NCI-H1417 treated with DMSO at 0.1 percent for 48 hours (cell line): ENCODE results near the gene COL4A2.
"Not testable (repeated sequence)": the region's sequence is repeated elsewhere in the genome, so short reads cannot be mapped to it uniquely, and the experiment has no call there.

Experiments used
- DNase-seq: peaks from one replicate; lab custom pipeline; 2025; lab: John Stamatoyannopoulos, UW

The COL4A2 gene

DNA sequence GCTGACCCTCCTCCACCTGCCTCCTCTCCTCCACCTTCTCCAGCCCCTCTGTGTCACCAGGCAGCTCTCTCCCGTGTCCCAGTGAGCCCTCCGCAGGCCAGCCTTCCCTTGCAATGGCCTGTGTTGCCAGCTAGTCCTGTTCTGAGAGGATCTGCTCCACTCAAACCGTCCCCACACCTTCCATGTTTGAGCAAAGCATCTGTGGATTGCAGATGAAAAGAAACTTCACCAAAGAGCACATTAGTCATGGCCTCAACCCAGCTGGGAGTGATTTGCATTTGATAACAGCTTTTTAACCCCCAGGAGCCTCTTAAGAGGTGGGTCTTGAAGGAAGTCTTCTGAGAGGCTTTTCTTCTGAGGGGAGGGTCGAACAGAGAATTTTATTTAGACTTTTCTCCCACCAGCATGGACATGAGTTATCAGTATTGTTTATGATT lies 72.8 kb downstream of the COL4A2 start:
- DNase-seq, result no peak

DNA sequence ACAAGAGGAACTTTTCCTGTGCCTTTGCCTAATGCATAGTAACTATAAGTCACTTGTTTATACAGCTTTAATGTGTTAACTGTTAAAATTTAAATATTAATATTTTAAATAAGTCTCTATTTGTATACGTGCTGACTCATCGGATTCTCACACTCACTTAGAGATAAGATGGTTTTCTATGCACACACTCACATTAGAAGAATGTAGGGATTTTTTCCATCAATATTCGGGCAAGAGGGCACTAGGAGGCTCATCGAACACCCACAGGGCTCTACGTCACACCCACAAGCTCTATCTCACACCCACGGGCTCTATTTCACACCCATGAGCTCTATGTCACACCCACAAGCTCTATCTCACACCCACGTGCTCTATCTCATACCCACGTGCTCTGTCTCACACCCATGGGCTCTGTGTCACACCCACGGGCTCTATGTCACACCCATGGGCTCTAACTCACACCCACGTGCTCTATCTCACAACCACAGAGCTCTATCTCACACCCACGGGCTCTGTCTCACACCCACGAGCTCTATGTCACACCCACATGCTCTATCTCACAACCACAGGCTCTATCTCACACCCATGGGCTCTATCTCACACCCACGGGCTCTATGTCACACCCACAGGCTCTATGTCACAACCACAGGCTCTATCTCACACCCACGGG lies 73.4 kb downstream of the COL4A2 start:
- DNase-seq, result no peak

DNA sequence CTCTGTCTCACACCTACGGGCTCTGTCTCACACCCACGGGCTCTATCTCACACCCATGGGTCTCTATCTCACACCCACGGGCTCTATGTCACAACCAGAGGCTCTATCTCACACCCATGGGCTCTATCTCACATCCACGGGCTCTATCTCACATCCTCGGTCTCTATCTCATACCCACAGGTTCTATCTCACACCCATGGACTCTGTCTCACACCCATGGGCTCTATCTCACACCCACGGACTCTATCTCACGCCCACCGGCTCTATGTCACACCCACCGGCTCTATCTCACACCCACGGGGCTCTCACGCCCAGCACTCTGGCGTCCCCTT lies 73.9 kb downstream of the COL4A2 start:
- DNase-seq, result no peak

GRCh38 chr13:110382229-110382628 lies 75.1 kb downstream of the COL4A2 start:
- no peak for DNase-seq

DNA sequence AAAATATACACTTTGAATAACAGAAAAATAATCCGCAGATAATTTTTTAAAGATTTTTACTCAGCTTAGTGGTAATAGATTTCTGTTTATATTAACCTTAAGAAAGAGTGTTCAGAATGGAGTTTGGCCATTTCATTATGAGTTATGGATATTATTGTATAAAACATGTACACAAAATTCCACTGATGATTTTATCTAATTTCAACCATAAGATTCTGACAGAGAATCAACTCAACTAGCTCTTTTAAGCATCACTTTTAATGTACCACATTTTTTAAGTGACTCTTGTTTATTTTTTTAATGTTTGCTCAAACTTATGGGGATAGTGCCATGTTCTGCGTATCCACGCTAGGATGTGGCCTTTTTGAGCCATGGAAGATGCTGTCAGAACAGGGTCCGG lies 75.7 kb downstream of the COL4A2 start:
- no peak for DNase-seq

DNA sequence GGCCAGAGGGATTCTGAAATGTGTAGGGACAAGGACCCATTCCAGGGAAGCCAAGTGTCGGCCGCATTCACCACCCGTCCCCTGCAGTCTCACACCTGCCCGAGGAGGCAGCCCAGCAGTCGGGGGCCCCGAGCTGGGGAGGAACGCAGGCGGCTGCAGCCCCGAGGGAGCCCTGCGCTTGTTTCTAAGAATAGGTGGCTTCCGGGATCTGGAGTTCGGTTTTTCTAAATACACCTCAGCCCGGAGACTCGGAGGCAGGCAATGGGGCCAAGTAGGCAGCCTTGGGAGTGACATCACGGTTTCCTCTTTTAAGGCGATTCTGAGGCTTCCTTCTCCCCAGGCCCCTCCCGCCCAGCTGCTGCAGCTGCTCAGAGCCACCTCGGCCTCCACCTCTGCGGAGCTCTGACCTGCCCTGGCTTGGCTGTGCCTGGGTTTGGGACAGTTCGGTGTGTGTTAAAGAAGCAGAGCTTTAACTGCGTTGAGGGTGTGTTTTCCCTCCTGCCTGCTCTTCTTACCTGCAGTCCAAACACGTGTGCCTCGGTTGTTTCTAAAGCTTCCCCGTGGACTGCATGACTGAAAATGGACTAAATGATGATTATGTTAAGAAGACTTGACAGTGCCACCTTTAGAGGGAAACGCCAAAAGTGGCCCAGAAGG lies 80.5 kb downstream of the COL4A2 start:
- DNase-seq, result no peak

- DNase-seq, result no peak
Observed at GRCh38 chr13:110388108-110388943, 81.2 kb downstream of the COL4A2 start.

- no peak for DNase-seq
Observed at GRCh38 chr13:110390567-110390966, 83.5 kb downstream of the COL4A2 start.

- no peak for DNase-seq
Observed at GRCh38 chr13:110391273-110391672, 84.2 kb downstream of the COL4A2 start.

GRCh38 chr13:110392510-110393240 lies 85.6 kb downstream of the COL4A2 start:
- no peak for DNase-seq

GRCh38 chr13:110393761-110394160 lies 86.7 kb downstream of the COL4A2 start:
- DNase-seq, result no peak

DNA sequence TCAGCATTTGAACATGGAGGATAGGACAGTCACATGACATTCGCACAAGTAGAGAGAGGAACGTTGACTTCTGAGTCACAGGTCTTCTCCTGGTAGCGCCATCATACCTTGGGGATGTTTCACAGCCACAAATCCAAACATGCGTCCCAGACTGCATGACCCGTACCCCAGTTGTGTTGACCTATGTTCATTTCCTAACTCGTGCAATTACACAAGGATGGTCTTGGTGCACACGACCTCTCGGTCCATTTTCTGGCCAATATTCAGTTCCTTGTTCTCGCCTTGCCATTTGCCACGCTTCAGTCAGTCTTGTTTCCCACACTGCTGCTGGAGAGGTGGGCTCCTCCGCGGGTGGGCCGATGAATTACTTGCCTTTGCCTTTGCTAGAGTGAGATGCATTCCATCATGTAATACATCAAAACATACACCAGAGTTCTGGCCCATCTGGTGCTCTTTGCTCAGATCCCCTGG lies 87.3 kb downstream of the COL4A2 start:
- no peak for DNase-seq

DNA sequence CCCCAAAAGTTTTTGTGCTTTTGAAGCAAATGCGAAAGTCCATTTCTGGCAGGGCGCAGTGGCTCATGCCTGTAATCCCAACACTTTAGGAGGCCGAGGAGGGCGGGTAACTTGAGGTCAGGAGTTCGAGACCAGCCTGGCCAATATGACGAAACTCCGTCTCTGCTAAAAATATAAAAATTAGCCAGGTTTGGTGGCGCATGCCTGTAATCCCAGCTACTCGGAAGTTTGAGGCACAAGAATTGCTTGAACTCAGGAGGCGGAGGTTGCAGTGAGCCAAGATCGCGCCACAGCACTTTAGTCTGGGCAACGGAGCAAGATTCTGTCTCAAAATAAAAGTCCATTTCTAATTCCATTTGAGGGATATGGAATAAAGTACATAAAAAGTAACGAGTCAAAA lies 88.5 kb downstream of the COL4A2 start:
- not testable (repeated sequence) for DNase-seq

GRCh38 chr13:110396476-110396875 lies 89.4 kb downstream of the COL4A2 start:
- no peak for DNase-seq

GRCh38 chr13:110396913-110397381 lies 89.9 kb downstream of the COL4A2 start:
- no peak for DNase-seq

DNA sequence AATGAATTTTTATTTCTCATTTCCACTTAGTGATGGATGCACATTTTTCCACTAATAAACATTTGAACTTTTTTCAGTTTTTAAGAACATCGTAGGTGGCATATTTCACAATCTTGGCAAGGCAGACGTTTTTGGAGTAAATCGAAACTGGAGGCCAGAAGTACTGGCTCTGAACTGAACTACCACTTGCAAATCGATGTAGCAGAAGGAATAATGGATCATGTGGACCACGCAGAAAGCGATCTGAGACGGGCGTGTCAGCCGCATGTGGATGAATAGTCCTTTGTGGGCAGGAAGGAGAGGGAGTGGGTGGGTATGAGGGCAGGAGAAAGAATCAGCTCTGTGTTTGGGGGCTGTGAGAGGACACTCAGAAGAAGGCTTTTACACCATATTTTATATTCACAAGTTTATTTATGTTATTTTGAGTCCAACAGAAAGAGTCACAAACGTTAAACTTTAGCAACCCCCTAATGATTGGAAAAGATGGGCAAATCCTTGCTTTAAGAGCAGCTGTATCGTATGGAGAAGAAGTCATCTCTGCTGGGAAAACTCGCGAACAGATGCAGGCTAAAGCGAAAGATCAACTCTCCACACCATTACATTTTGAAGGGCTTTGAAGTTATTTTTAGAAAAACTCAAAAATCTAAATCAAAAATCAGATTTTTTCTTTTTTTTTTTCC lies 90.5 kb downstream of the COL4A2 start:
- no peak for DNase-seq

- DNase-seq, result no peak
Observed at GRCh38 chr13:110398564-110399507, 91.8 kb downstream of the COL4A2 start.

DNA sequence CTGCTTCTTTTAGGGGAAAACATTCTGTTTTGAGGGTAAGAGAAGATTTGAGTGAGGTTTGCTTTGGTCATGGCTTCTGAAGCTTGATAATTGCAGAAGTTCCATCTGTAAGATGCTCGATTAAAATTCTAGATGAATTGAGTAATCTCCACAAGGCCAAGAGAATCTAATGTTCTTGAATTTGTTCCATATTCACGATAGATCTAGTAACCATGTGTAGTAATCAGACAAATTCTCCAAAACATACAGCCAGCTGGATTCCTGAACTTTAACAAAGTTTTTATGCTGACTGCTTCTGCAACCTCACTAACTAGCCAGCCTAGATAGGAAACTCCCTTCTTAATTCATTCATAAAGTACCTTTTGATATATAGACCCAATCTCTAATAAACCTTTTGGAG lies 92.7 kb downstream of the COL4A2 start:
- no peak for DNase-seq

DNA sequence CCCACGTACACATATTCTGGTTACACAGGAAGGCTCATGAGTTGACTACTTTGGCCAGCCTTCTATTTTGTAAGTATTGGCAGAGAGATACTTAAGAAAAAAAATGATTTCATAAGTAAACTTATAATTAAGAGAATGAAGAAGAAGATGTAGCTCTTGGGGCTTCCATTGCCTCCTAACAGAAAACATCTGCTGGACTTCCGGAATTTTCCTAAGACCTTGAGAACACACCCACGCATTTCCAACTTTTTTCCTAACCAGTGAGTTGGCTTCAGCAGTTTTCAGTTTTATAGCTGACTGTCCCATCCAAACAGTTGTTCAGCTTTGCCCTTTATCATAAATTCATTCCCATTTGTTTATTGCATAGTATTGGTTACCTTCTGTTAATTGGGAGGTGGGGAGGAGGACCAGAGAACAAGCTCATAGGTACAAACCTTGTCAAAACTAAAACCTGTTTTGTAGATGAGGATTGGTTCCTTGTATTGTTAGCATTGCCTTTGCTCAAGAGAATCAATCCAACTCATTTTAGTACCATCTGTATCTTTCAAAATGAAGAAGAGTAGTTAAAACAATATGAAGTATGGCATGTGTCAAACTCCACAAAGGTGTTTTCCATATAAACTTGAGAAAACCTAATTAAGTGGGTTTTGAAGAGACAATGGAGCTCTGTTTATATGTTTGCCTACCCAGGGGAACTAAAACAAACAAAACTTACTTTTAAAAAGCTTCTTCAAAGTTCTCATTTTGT lies 93.9 kb downstream of the COL4A2 start:
- DNase-seq, result no peak
